ENCODE data around the gene MAGT1. TPM values are rescaled to one million over a fixed set of nuclear protein-coding genes. Genes with fewer than 3 reads are reported as not detected.

Gene MAGT1
- total RNA-seq, 4 donors from 2014 or later, result 25.1 to 49.2 (median 34.2) TPM

DNA sequence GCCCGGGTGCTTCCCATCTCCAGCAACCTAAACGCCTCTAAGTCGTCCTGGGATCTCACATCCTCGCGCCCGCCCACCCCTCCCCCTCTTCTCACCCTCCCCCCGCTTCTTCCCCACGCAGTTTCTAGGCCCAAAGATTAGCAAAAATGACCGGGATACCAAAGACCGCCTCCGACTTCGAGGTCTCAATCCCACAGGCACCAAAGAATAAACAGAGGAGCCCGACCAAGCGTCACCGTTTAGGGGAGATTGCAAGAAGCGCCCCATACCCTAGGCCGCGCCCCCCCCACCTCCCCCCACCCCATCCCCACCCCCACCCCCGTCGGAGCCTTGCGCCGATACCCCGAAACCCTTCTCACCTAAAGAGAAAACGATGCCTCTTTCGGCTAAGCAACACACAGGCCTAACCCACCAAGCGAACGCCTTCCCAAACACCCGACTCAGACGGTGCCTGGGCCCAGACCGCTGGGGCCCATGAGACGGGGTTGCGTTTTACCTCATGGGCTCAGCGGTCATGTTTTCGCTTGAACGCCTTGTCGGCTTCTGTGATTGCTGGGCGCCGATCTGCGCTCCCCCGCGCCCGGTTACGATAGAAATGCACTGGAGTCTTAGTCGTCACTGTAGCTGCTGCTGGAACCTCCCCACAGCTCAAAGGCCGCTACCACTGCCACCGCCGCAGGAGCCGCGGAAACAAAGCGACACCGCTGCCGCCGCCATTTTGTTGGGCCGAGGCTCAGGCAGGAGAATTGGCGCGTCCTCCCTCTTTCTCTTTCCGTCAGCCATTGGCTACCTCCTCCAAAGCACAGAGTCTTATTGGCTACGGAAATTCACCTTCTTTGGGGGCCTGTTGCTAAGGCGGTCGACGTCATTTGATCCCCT, 109.5 kb downstream of the MAGT1 start, which contains the start of gene ATRX:
Gene ATRX, minus strand, starts transcription at position 731 of the 879 bp plus-strand sequence. Its CDS starts 215 bp downstream, at position 516.
- in situ Hi-C loops (cut with MboI; ENCODE audit: low pct_ligation_motif_present in 1 of 4, low pct_unique_long_range_greater_than_20kb in 1 of 4, low sequenced_read_pairs in 3 of 4) (loop anchor here in 1 of 4 donors (10.0 kb wide), 1 partner anchor 109 kb away; the partner anchor contains the start of genes COX7B and MAGT1), intact Hi-C loops (cut with DNase I; ENCODE audit: low total_unique reads) (no loop called here)
- Histone ChIP-seq H3K4me1 (peaks cover 0 to 11% (median 1%) of the 10 kb centered on the region in 4 donors), H3K9me3 (no peaks in the 10 kb centered on the region), H3K4me3 (peak within 1 kb of the TSS; percentile 34 to 75 (median 55)), H3K27ac (peak within 1 kb of the TSS; percentile 87 to 95 (median 92)), H3K27me3 (no peaks in the 10 kb centered on the region), H3K36me3 (no peaks in the 10 kb centered on the region)
- TF ChIP-seq, protein P1, sequence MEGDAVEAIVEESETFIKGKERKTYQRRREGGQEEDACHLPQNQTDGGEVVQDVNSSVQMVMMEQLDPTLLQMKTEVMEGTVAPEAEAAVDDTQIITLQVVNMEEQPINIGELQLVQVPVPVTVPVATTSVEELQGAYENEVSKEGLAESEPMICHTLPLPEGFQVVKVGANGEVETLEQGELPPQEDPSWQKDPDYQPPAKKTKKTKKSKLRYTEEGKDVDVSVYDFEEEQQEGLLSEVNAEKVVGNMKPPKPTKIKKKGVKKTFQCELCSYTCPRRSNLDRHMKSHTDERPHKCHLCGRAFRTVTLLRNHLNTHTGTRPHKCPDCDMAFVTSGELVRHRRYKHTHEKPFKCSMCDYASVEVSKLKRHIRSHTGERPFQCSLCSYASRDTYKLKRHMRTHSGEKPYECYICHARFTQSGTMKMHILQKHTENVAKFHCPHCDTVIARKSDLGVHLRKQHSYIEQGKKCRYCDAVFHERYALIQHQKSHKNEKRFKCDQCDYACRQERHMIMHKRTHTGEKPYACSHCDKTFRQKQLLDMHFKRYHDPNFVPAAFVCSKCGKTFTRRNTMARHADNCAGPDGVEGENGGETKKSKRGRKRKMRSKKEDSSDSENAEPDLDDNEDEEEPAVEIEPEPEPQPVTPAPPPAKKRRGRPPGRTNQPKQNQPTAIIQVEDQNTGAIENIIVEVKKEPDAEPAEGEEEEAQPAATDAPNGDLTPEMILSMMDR (IDR thresholded peaks at IDR 0.05), result no peak
- no peak for TF ChIP-seq EP300 (IDR thresholded peaks at IDR 0.05; ENCODE audit: low read depth)
- TF ChIP-seq POLR2AphosphoS5 (IDR thresholded peaks at IDR 0.05), result peak; percentile 32 to 51 (median 35)
- TF ChIP-seq POLR2A (IDR thresholded peaks at IDR 0.05), result peak; percentile 58
- DNase-seq, result peak; percentile 74
- 53% methylated on average over 61 of the region's 61 CpGs; no CpG with 5 or more reads in 1 of the 2 donors for WGBS, 2 donors (ENCODE audit: low coverage in 1 of 2)

DNA sequence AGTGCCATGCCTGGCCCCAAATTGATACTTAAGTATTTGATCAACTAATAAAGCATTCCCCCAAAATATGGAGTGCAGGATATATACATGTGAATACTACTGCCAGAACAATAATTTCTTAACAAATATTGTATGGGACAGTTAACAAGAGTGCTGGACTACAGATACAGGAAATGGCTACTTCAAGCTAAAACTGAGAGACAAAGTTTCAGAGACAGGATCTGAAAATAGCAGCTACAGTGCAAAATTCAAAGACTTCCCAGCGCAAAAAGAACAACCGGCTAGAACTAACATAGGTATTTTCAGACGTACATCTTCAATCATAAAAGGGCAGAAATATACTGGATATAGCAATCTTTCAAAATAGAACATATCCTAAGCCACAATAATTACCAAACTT, 115.5 kb downstream of the MAGT1 start:
- peaks cover 0 to 11% (median 1%) of the 10 kb centered on the region in 4 donors for H3K4me1 ChIP-seq
- TF ChIP-seq POLR2A (IDR thresholded peaks at IDR 0.05) (no peak), EP300 (IDR thresholded peaks at IDR 0.05; ENCODE audit: low read depth) (no peak), POLR2AphosphoS5 (IDR thresholded peaks at IDR 0.05) (no peak)
- TF ChIP-seq, protein P1 (IDR thresholded peaks at IDR 0.05), result no peak
- H3K9me3 ChIP-seq, result no peaks in the 10 kb centered on the region
- no peak for DNase-seq
- no peaks in the 10 kb centered on the region for H3K27me3 ChIP-seq
- H3K36me3 ChIP-seq, result no peaks in the 10 kb centered on the region
- WGBS, 2 donors (ENCODE audit: low coverage in 1 of 2), result 64 to 67% methylated on average over 3 of the region's 3 CpGs
- intact Hi-C loops (cut with DNase I; ENCODE audit: low total_unique reads), result no loop called here
- in situ Hi-C loops (cut with MboI; ENCODE audit: low pct_ligation_motif_present in 1 of 4, low pct_unique_long_range_greater_than_20kb in 1 of 4, low sequenced_read_pairs in 3 of 4), result loop anchor here in 1 of 4 donors (10.0 kb wide), 1 partner anchor 115 kb away; the partner anchor contains the start of genes COX7B and MAGT1
- no peak overlapping the region for H3K4me3 ChIP-seq
- H3K27ac ChIP-seq, result no peak overlapping the region

DNA sequence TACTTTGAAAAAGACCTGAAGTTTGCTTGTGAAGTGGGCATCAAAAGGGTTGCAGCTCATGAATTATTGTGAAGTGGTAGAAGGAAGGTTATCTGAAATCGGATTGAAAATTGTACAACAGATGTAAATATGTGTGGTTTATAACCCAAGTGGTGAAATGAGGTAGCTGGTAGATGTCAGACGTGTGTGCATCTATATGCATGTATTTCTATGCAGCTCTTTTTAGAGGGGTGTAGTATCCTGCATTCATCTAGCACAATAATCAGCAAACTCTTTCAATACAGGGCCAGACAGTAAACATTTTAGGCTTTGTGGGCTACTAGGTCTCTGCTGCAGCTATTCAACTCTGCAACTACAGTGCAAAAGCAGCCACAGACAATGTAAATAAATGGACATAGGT, 118.6 kb downstream of the MAGT1 start:
- in situ Hi-C loops (cut with MboI; ENCODE audit: low pct_ligation_motif_present in 1 of 4, low pct_unique_long_range_greater_than_20kb in 1 of 4, low sequenced_read_pairs in 3 of 4), result no loop called here
- no peaks in the 10 kb centered on the region for H3K27me3 ChIP-seq
- TF ChIP-seq POLR2AphosphoS5 (IDR thresholded peaks at IDR 0.05), result no peak
- no peak for TF ChIP-seq EP300 (IDR thresholded peaks at IDR 0.05; ENCODE audit: low read depth)
- no peak for TF ChIP-seq POLR2A (IDR thresholded peaks at IDR 0.05)
- TF ChIP-seq, protein P1 (IDR thresholded peaks at IDR 0.05), result no peak
- intact Hi-C loops (cut with DNase I; ENCODE audit: low total_unique reads), result no loop called here
- H3K4me3 ChIP-seq, result no peak overlapping the region
- 41 to 50% methylated on average over 1 to 2 of the region's 2 CpGs for WGBS, 2 donors (ENCODE audit: low coverage in 1 of 2)
- no peaks in the 10 kb centered on the region for H3K9me3 ChIP-seq
- H3K36me3 ChIP-seq, result no peaks in the 10 kb centered on the region
- H3K27ac ChIP-seq, result no peak overlapping the region
- H3K4me1 ChIP-seq, result no peaks in the 10 kb centered on the region
- no peak for DNase-seq

Small RNA genes within 50 kb of the gene (small RNA-seq; reads per million reads assigned to genes)
- 0 reads per million in 4 donors for gene RN7SL460P
- 0 reads per million in 4 donors for gene RNU6-854P

Other genes with a start within 250 kb of the MAGT1 start
- gene ATRX, start 109.2 kb downstream of the MAGT1 start, total RNA-seq, result 100 to 1,000 TPM in 1 of 4 donors, 10 to 100 TPM in 3; 57.9 to 547 (median 74.5) TPM
- 100 to 1,000 TPM in 3 of 4 donors, 10 to 100 TPM in 1; 48.3 to 755 (median 441) TPM for gene COX7B, start 4.0 kb upstream of the MAGT1 start, total RNA-seq
- 10 to 100 TPM in 1 of 4 donors, 1 to 10 TPM in 3; 1.1 to 13.8 (median 6.3) TPM for gene ATP7A, start 15.3 kb upstream of the MAGT1 start, total RNA-seq
- gene PGAM4, start 74.2 kb upstream of the MAGT1 start, total RNA-seq, result not detected
- 100 to 1,000 TPM in 3 of 4 donors, 10 to 100 TPM in 1; 35.6 to 207 (median 181) TPM for gene PGK1, start 208.8 kb upstream of the MAGT1 start, total RNA-seq
- 10 to 100 TPM in 1 of 4 donors, 1 to 10 TPM in 3; 2.6 to 13.2 (median 6.6) TPM for gene TAF9B, start 244.2 kb upstream of the MAGT1 start, total RNA-seq